Measurements from ENCODE around the gene SLC10A7.

DNA sequence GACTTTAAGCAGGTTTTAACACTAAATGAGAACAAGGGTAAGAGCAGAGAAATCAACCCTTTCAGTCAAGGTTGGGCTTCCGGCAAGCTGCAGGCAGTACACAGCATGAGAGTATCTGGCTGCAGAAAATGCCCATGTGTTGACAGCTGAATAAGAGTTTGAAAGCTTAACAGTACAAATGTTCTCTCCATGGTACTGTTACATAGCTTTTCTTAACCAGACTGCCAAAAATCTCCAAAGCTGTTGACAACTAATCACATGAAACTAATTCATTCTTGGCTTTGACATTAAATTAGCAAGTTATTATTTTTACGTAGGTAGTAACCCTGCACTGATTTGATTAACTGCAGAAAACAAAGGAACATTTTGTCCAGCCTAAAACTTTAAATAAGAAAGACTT lies 153.5 kb downstream of the SLC10A7 start:
- TF ChIP-seq, protein P1, sequence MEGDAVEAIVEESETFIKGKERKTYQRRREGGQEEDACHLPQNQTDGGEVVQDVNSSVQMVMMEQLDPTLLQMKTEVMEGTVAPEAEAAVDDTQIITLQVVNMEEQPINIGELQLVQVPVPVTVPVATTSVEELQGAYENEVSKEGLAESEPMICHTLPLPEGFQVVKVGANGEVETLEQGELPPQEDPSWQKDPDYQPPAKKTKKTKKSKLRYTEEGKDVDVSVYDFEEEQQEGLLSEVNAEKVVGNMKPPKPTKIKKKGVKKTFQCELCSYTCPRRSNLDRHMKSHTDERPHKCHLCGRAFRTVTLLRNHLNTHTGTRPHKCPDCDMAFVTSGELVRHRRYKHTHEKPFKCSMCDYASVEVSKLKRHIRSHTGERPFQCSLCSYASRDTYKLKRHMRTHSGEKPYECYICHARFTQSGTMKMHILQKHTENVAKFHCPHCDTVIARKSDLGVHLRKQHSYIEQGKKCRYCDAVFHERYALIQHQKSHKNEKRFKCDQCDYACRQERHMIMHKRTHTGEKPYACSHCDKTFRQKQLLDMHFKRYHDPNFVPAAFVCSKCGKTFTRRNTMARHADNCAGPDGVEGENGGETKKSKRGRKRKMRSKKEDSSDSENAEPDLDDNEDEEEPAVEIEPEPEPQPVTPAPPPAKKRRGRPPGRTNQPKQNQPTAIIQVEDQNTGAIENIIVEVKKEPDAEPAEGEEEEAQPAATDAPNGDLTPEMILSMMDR (IDR thresholded peaks at IDR 0.05), result no peak
- TF ChIP-seq EP300 (IDR thresholded peaks at IDR 0.05) (no peak), POLR2AphosphoS5 (IDR thresholded peaks at IDR 0.05) (no peak), POLR2A (IDR thresholded peaks at IDR 0.05) (no peak)
